Small intestine (tissue), 7 donors: Measurements from ENCODE around the gene BCAS4. TPM values are rescaled to one million over a fixed set of nuclear protein-coding genes. Genes with fewer than 3 reads are reported as not detected.
"Not testable (repeated sequence)": the region's sequence is repeated elsewhere in the genome, so short reads cannot be mapped to it uniquely, and the experiment has no call there.

Experiments
- DNase-seq, 2 donors: peaks; one replicate each; pipeline versions ENCODE4 v3.0.0 to v3.0.0-alpha.2; 2013
- FAIRE-seq: peaks from 2 replicates; lab custom pipeline; 2012; peaks lifted over from hg19 to GRCh38; lab: Jason Lieb, UNC
- H3K27ac ChIP-seq, 3 donors: one replicate each; pipeline ENCODE4 v1.5.1; 2013; ENCODE audit warnings: low read length in 2 of 3, mild to moderate bottlenecking in 2 of 3, control low read depth in 1 of 3, inconsistent platforms in 1 of 3, low read depth in 1 of 3, moderate library complexity in 1 of 3
- H3K27me3 ChIP-seq, 3 donors: one replicate each; pipeline ENCODE4 v1.6.1; 2013; ENCODE audit warnings: low read length in 3 of 3, inconsistent platforms in 1 of 3; ENCODE audit not compliant: control insufficient read depth in 3 of 3, insufficient read depth in 3 of 3
- H3K36me3 ChIP-seq, 3 donors: one replicate each; pipeline ENCODE4 v1.6.1; 2013; ENCODE audit warnings: low read length in 3 of 3, inconsistent platforms in 1 of 3, low read depth in 1 of 3, mild to moderate bottlenecking in 1 of 3, moderate library complexity in 1 of 3; ENCODE audit not compliant: control insufficient read depth in 3 of 3, insufficient read depth in 2 of 3
- H3K4me1 ChIP-seq, 3 donors: one replicate each; pipeline ENCODE4 v1.6.1; 2013; ENCODE audit warnings: low read length in 2 of 3, inconsistent platforms in 1 of 3, low read depth in 1 of 3, mild to moderate bottlenecking in 1 of 3, moderate library complexity in 1 of 3; ENCODE audit not compliant: control insufficient read depth in 3 of 3, insufficient read depth in 2 of 3
- H3K4me3 ChIP-seq, 3 donors: one replicate each; pipeline ENCODE4 v1.5.1; 2013; ENCODE audit warnings: low read length in 3 of 3, control low read depth in 1 of 3, inconsistent platforms in 1 of 3, low read depth in 1 of 3, mild to moderate bottlenecking in 1 of 3, moderate library complexity in 1 of 3
- H3K9me3 ChIP-seq, 2 donors: one replicate each; pipeline ENCODE4 v1.6.1; 2013; ENCODE audit warnings: low read depth in 1 of 2, low read length in 1 of 2; ENCODE audit not compliant: control insufficient read depth in 2 of 2, insufficient read depth in 1 of 2
- whole genome bisulfite sequencing, 3 donors: extraction: QIAGEN DNeasy Blood & Tissue Kit; methylation state at CpG; one replicate each; pipeline ENCODE4 v1.1.7; 2013; 5-methylcytosine and 5-hydroxymethylcytosine counted together
- polyA plus RNA-seq, 4 donors: library from polyadenylated mRNA; stranded (reverse) in 3 of 4; unstranded in 1 of 4; fragments of 200-250 nt in 3 of 4; fragments of 120-200 nt in 1 of 4; gene quantifications; one replicate each; pipeline versions ENCODE4 v1.2.1 to v1.2.3, GENCODE V29; 2013
- donor health status: healthy with polysubstance abuse.
- donor health status: control.
- donor health status: control.
- donor health status: Bipolar disorder and iron deficiency.
- donor health status: healthy.

The BCAS4 gene
- polyA plus RNA-seq, 4 donors: 0.45 to 4.0 (median 1.5) TPM

DNA sequence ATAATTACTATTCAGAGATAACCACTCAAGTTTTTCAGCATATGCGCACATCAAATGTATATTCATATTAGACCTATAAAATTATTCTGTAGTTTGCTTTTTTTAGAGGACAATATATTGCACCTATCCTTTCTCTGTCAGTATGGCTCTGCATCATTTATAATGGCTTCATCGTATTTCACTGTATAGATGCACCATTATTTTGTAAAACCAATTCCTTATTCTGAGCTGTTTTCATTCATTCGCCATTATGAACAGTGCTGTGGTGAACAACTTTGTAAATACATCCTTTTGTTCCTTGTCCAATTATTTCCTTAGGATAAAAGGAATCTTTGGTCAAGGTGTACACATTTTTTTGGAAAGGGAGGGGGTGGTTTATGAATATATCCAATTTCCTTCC is 29.2 kb upstream of the BCAS4 start:
- Histone ChIP-seq H3K4me1 (peaks cover 0 to 32% (median 0%) of the 10 kb centered on the region in 3 donors), H3K4me3 (no peak overlapping the region)

DNA sequence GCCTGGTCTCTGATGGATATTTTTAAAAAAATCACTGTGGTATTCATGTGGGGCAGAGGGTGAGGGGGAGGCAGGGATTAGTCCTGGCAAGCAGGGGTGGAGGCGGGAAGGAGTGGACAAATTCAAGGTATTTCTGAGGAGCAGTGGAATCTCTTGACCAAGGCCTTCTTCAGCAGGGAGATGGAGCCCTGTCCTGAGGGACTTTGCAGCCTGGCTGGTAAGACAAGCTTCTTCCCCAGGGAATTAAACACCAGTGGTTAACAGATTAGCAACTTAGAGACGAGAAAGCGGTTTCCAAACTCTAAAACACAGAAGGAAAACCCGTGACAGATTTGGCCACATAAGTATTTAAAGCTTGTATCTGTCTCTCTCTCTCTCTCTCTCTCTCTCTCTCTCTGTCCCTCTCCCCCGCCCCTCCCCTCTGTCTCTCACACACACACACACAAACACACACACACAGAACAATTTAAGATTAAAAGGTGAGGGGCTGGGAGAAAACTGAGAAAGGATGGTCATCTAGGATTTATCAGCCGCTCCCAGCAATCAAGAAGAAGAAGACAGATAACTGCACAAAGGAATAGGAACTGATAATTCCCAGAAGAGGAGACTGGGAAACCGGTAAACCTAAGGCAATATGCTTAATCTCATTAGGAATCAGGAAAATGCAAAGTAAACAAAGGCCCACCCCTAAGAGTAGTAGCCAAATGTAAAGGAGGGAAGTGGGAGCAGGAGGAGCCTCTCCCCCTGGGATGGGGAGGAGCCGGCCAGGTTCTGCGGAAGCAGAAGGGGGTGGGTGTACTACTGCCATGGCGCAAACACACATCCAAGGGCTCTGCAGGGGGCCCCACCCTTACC is 27.7 kb upstream of the BCAS4 start:
- 54 to 67% (median 63%) methylated on average over 6 to 8 of the region's 10 CpGs for WGBS, 3 donors
- not testable (repeated sequence) for H3K36me3 ChIP-seq, DNase-seq, H3K4me3 ChIP-seq, H3K27me3 ChIP-seq, FAIRE-seq, H3K27ac ChIP-seq, H3K9me3 ChIP-seq
- peaks cover 0 to 23% (median 0%) of the 10 kb centered on the region in 3 donors for H3K4me1 ChIP-seq

More for the DNA sequence above, 29.2 kb upstream of the BCAS4 start:
- no peak for DNase-seq
- no peak for FAIRE-seq
- Histone ChIP-seq H3K36me3 (no peaks in the 10 kb centered on the region), H3K27me3 (no peaks in the 10 kb centered on the region), H3K27ac (no peak overlapping the region), H3K9me3 (no peaks in the 10 kb centered on the region)
- 53 to 70% (median 60%) methylated on average over 3 of the region's 3 CpGs for WGBS, 3 donors

DNA sequence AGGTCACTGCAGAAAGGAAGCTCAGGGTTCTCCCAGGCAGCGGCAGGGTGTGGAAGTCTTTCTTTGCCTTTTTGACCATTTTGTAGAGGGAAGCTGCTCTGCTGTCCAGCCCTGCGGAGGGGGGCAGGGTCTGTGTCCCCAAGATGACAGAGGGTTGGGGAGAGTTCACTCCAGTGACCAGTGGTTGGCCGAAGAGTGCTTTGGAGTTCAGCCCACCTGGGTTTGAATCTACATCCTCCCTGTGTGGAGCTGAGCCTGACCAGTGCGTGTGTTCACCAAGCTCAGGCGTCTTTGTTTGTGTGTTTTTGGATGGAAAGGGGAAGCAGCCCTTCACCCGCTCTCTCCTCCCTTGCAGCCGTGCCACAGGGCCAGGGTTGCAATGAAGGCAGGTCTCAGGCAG is 25.9 kb upstream of the BCAS4 start:
- not testable (repeated sequence) for FAIRE-seq, H3K9me3 ChIP-seq, H3K36me3 ChIP-seq, H3K27me3 ChIP-seq, H3K4me3 ChIP-seq, H3K4me1 ChIP-seq, DNase-seq, H3K27ac ChIP-seq
- 51 to 76% (median 75%) methylated on average over 5 to 6 of the region's 7 CpGs for WGBS, 3 donors

DNA sequence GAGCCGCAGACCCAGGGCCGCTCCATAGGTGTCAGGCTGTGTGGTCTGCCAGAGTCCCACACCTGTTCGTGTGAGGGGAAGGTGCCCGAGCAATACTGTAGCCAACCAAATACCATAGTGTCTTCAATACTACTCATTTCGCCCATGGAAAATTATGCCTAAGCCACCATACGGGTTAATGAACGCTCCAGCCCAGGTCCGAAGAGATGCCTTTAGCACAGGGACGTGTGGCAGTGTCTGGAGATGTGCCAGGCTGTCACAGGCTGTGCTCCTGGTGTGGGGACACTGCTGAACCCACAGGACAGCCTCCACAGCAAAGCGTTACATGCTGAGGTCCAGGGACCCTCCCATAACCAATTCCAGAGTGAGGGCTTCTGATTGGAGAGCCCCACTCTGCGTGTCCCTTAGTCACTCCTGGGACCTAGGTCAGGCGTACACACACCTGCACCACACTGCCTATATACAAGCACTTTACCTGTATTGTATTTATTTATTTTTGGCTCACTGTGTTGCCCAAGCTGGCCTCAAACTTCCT is 25.2 kb upstream of the BCAS4 start:
- WGBS, 3 donors: 75 to 83% (median 77%) methylated on average over 8 of the region's 12 CpGs
- H3K36me3 ChIP-seq, DNase-seq: not testable (repeated sequence)

DNA sequence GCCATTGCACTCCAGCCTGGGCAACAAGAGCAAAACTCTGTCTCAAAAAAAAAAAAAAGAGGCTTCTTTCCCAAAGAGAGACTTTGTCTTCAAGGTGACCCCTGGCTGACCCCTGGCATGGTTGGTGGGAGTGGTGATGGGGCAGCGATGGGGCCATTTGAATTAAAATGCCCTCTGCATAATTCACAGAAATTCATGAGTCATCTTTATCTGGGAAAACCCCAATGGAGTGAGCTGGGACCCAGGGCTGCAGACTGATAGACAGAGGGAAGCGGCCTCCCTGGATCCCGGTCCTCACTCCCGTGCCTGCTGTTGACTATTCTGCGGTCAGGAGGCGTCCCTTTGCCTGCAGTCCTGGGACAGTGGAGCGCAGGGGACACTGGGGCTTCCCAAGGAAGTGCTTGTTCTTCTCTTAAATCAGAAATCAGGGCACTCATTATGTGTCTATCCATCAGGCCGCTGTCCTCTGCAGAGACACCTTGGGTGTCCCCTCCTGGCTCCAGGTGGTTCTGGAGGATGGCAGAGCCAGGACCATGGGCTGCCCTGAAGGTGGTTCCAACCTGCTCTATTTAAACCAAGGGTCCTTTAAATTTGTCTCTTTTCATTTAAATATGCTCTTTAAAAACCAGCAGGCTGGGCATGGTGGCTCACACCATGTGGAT is 23.3 kb upstream of the BCAS4 start:
- DNase-seq, H3K27me3 ChIP-seq, H3K4me1 ChIP-seq, H3K36me3 ChIP-seq, H3K4me3 ChIP-seq, H3K9me3 ChIP-seq, FAIRE-seq, H3K27ac ChIP-seq: not testable (repeated sequence)
- WGBS, 3 donors: 84 to 85% (median 85%) methylated on average over 3 to 4 of the region's 8 CpGs

More for the DNA sequence above, 25.2 kb upstream of the BCAS4 start:
- H3K27ac ChIP-seq, H3K4me3 ChIP-seq, FAIRE-seq, H3K4me1 ChIP-seq, H3K9me3 ChIP-seq, H3K27me3 ChIP-seq: not testable (repeated sequence)

DNA sequence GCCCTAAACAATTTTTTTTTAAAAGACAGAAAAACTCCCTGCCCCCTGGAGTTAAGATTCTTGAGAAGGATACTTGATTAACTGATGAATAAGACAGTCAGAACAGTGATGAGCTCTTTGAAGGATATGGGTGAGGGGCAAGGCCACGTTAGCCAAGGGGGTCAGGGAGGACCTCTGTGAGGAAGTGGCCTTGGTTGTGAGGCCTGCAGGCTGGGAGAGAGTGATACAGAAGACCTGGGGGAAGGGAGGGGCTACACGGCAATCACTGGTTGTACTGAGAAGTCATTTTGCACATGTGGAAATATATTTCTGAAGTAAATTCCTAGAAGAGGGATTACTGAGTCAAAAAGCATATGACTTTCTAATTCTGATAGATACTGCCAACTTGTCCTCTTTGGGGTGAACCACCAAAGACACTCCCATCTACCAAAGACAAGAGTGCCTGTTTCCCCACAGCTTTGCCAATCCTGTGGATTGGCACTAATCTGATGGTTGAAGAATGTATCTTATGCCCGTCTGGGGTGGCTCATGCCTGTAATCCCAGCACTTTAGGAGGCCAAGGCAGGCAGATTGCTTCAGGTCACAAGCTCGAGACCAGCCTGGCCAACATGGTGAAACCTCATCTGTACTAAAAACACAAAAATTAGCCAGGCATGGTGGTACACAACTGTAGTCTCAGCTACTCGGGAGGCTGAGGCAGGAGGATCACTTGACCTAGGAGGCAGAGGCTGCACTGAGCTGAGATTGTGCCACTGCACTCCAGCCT is 22.3 kb upstream of the BCAS4 start:
- no peaks in the 10 kb centered on the region for H3K27me3 ChIP-seq
- 68 to 77% (median 69%) methylated on average over 5 of the region's 5 CpGs for WGBS, 3 donors
- no peaks in the 10 kb centered on the region for H3K36me3 ChIP-seq
- no peak overlapping the region for H3K27ac ChIP-seq
- DNase-seq (no peak), FAIRE-seq (no peak)
- no peaks in the 10 kb centered on the region for H3K9me3 ChIP-seq
- peaks cover 0 to 4% (median 0%) of the 10 kb centered on the region in 3 donors for H3K4me1 ChIP-seq
- no peak overlapping the region for H3K4me3 ChIP-seq

DNA sequence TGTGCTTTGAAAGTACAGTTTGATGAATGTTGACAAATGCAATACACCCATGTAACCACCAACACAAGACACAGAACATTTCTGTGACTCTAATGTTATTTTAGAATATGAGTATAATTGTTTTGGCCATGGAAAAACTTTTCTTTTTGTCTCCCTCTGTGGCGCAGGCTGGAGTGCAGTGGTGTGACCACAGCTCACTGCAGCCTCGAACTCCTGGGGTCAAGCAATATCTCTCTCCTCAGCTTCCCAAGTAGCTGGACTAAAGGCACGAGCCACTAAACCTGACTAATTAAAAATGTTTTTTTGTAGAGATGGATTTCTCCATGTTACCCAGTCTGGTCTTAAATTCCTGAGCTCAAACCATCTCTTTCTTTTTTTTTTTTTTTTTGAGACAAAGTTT is 20.3 kb upstream of the BCAS4 start:
- H3K36me3 ChIP-seq: no peaks in the 10 kb centered on the region
- H3K27me3 ChIP-seq: no peaks in the 10 kb centered on the region
- 76 to 85% (median 81%) methylated on average over 3 of the region's 3 CpGs for WGBS, 3 donors
- H3K4me3 ChIP-seq: no peak overlapping the region
- DNase-seq (no peak), FAIRE-seq (no peak)
- H3K4me1 ChIP-seq: no peaks in the 10 kb centered on the region
- no peak overlapping the region for H3K27ac ChIP-seq
- H3K9me3 ChIP-seq: no peaks in the 10 kb centered on the region
